ENCODE measurements around the gene PRICKLE4.
"Not testable (repeated sequence)": the region's sequence is repeated elsewhere in the genome, so short reads cannot be mapped to it uniquely, and the experiment has no call there.

The PRICKLE4 gene

DNA sequence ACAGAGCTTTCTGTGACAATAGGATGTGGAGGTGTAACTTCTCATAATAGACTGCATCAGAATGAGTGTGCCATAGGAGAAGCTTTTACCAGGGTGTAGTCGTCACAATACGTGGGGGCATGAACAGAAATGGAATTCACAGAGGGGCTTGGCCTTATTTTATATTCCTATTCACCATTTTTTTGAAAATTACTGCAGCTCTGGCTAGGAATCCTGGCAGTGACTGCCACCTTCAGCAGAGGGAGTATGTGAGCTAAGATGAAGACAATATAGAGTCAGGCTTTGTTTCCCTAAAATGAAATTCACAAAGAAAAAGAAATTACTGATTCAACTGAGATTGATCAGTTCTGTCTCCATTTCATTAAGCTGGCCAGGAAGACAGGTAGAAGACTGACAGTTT lies 20.8 kb downstream of the PRICKLE4 start:
- TF ChIP-seq, protein P1, sequence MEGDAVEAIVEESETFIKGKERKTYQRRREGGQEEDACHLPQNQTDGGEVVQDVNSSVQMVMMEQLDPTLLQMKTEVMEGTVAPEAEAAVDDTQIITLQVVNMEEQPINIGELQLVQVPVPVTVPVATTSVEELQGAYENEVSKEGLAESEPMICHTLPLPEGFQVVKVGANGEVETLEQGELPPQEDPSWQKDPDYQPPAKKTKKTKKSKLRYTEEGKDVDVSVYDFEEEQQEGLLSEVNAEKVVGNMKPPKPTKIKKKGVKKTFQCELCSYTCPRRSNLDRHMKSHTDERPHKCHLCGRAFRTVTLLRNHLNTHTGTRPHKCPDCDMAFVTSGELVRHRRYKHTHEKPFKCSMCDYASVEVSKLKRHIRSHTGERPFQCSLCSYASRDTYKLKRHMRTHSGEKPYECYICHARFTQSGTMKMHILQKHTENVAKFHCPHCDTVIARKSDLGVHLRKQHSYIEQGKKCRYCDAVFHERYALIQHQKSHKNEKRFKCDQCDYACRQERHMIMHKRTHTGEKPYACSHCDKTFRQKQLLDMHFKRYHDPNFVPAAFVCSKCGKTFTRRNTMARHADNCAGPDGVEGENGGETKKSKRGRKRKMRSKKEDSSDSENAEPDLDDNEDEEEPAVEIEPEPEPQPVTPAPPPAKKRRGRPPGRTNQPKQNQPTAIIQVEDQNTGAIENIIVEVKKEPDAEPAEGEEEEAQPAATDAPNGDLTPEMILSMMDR (IDR thresholded peaks at IDR 0.05; ENCODE audit: low read depth, low read length, missing control alignments), result peak; percentile 34
- H3K4me3 ChIP-seq (ENCODE audit: low read depth, low read length), result no peak overlapping the region
- DNase-seq (ENCODE audit: low read depth), result no peak

GRCh38 chr6:41805830-41806774 lies 25.5 kb downstream of the PRICKLE4 start:
- TF ChIP-seq, protein P1 (IDR thresholded peaks at IDR 0.05; ENCODE audit: low read depth, low read length, missing control alignments), result no peak
- no peak for DNase-seq (ENCODE audit: low read depth)
- H3K4me3 ChIP-seq (ENCODE audit: low read depth, low read length), result no peak overlapping the region

DNA sequence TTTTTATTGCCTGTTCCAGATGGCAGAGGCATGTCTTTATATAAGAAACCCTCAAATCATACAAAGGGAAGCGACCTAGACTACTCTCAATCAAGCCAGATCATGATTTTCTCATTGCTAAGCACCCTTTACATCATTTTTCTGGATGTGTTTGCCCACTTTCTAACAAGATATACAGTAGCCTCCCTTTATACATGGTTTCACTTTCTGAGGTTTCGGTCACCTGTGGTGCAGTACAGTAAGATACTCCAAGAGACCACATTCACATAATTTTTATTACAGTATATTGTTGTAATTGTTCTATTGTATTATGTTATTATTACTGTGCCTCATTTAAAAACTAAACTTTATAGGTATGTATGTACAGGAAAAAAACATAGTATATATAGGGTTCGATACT lies 30.5 kb downstream of the PRICKLE4 start:
- no peak overlapping the region for H3K4me3 ChIP-seq (ENCODE audit: low read depth, low read length)
- TF ChIP-seq, protein P1 (IDR thresholded peaks at IDR 0.05; ENCODE audit: low read depth, low read length, missing control alignments), result no peak
- no peak for DNase-seq (ENCODE audit: low read depth)

DNA sequence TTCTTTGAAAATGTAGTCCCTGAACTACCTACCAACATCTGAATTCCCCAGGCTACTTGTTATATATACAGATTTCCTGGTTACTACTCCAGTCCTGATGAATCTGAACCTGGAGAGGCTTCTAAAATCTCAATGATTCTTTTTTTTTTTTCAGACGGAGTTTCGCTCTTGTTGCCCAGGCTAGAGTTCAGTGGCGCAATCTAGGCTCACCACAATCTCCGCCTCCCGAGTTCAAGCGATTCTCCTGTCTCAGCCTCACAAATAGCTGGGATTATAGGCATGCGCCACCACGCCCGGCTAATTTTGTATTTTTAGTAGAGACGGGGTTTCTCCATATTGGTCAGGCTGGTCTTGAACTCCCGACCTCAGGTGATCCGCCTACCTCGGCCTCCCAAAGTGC lies 31.4 kb downstream of the PRICKLE4 start:
- not testable (repeated sequence) for DNase-seq (ENCODE audit: low read depth)

GRCh38 chr6:41813469-41813868 lies 32.9 kb downstream of the PRICKLE4 start:
- TF ChIP-seq, protein P1 (IDR thresholded peaks at IDR 0.05; ENCODE audit: low read depth, low read length, missing control alignments), result no peak
- H3K4me3 ChIP-seq (ENCODE audit: low read depth, low read length), result no peak overlapping the region
- DNase-seq (ENCODE audit: low read depth), result no peak

More for the DNA sequence above, 31.4 kb downstream of the PRICKLE4 start:
- not testable (repeated sequence) for H3K4me3 ChIP-seq (ENCODE audit: low read depth, low read length)

GRCh38 chr6:41813956-41814355 lies 33.4 kb downstream of the PRICKLE4 start:
- no peak overlapping the region for H3K4me3 ChIP-seq (ENCODE audit: low read depth, low read length)
- no peak for DNase-seq (ENCODE audit: low read depth)
- TF ChIP-seq, protein P1 (IDR thresholded peaks at IDR 0.05; ENCODE audit: low read depth, low read length, missing control alignments), result no peak

DNA sequence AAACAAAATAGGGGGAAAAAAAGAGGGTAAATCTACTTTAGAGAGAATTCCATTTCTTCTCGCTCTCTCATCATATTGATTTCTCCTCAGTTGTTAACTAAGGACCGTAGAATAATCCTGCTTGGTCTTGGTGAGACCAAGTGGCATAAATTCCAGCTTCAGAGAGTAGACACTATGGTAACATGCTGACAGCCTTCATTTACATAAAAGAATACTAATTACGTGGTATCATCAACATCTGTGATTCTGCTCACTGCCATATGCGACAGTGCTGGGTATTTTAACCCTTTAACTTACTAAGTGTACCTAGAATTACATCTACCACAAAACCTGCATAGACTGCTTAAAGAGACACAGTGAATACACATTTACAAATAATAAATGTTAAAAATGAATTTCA lies 34.0 kb downstream of the PRICKLE4 start:
- DNase-seq (ENCODE audit: low read depth), result no peak
- TF ChIP-seq, protein P1 (IDR thresholded peaks at IDR 0.05; ENCODE audit: low read depth, low read length, missing control alignments), result no peak
- H3K4me3 ChIP-seq (ENCODE audit: low read depth, low read length), result no peak overlapping the region
